Measurements from ENCODE around the gene BSN.

The BSN gene

GRCh38 chr3:49669352-49669751 is 115.1 kb downstream of the BSN start:
- Histone ChIP-seq H4K8ac (ENCODE audit: low read depth, low read length) (no peak overlapping the region), H3K79me1 (ENCODE audit: low read depth, low read length) (peaks cover 4% of the 10 kb centered on the region), H3K4ac (ENCODE audit: low read length) (no peak overlapping the region), H3K9me3 (replicated peaks in 1 of 2; ENCODE audit: control insufficient read depth in 2 of 2, insufficient read depth in 1 of 2, low read depth in 1 of 2, low read length in 2 of 2) (no peaks in the 10 kb centered on the region), H3K9ac (ENCODE audit: low read depth, low read length, poor library complexity) (no peak overlapping the region), H3K4me3 (ENCODE audit: low read length in 2 of 2) (no peak overlapping the region), H3K14ac (ENCODE audit: low read length) (no peak overlapping the region), H3K4me2 (ENCODE audit: insufficient read depth, low read length, poor library complexity, severe bottlenecking) (no peak overlapping the region), H2BK120ac (ENCODE audit: low read depth, low read length) (no peak overlapping the region), H2BK5ac (ENCODE audit: low read length) (no peak overlapping the region), H3K27me3 (ENCODE audit: control insufficient read depth in 3 of 3, insufficient read depth in 3 of 3, low read depth in 1 of 3, low read length in 3 of 3) (no peaks in the 10 kb centered on the region), H3K23ac (ENCODE audit: low read depth, low read length, poor library complexity) (no peak overlapping the region), H2BK15ac (ENCODE audit: low read length) (no peak overlapping the region), H3K4me1 (ENCODE audit: control insufficient read depth in 2 of 2, insufficient read depth in 1 of 2, low read depth in 1 of 2, low read length in 2 of 2) (peaks cover 2 to 4% of the 10 kb centered on the region in 2 donors), H3K18ac (ENCODE audit: low read length) (no peak overlapping the region), H4K91ac (ENCODE audit: low read depth, low read length, poor library complexity) (no peak overlapping the region), H2AK5ac (ENCODE audit: low read depth, low read length) (no peak overlapping the region), H2BK12ac (ENCODE audit: low read length) (no peak overlapping the region), H2AFZ (ENCODE audit: low read length) (no peak overlapping the region), H3K36me3 (replicated peaks in 1 of 2; ENCODE audit: control insufficient read depth in 2 of 2, insufficient read depth in 2 of 2, low read length in 2 of 2) (no peaks in the 10 kb centered on the region), H3K27ac (replicated peaks; ENCODE audit: low read length) (no peak overlapping the region)
- no peak for DNase-seq (ENCODE audit: low spot score)
- no CpG with 5 or more reads among the region's 3 CpGs for WGBS, 2 donors (ENCODE audit: extremely low coverage in 2 of 2, insufficient read length in 2 of 2, insufficient replicate concordance in 1 of 2)

GRCh38 chr3:49670940-49671290 is 116.6 kb downstream of the BSN start:
- WGBS, 2 donors (ENCODE audit: extremely low coverage in 2 of 2, insufficient read length in 2 of 2, insufficient replicate concordance in 1 of 2): no CpG with 5 or more reads among the region's 6 CpGs
- no peak overlapping the region for H2BK120ac ChIP-seq (ENCODE audit: low read depth, low read length)

GRCh38 chr3:49671291-49672288 is 117.3 kb downstream of the BSN start:
- DNase-seq (ENCODE audit: low spot score): peak; percentile 64
- H2BK15ac ChIP-seq (ENCODE audit: low read length): no peak overlapping the region
- WGBS, 2 donors (ENCODE audit: extremely low coverage in 2 of 2, insufficient read length in 2 of 2, insufficient replicate concordance in 1 of 2): no CpG with 5 or more reads among the region's 11 CpGs
- H3K4me3 ChIP-seq (ENCODE audit: low read length in 2 of 2): no peak overlapping the region
- no peaks in the 10 kb centered on the region for H3K9me3 ChIP-seq (replicated peaks in 1 of 2; ENCODE audit: control insufficient read depth in 2 of 2, insufficient read depth in 1 of 2, low read depth in 1 of 2, low read length in 2 of 2)
- no peak overlapping the region for H2BK12ac ChIP-seq (ENCODE audit: low read length)
- no peak overlapping the region for H4K91ac ChIP-seq (ENCODE audit: low read depth, low read length, poor library complexity)
- no peak overlapping the region for H4K8ac ChIP-seq (ENCODE audit: low read depth, low read length)
- no peak overlapping the region for H3K9ac ChIP-seq (ENCODE audit: low read depth, low read length, poor library complexity)
- H3K79me1 ChIP-seq (ENCODE audit: low read depth, low read length): peaks cover 4% of the 10 kb centered on the region
- H3K27ac ChIP-seq (replicated peaks; ENCODE audit: low read length): no peak overlapping the region
- H3K36me3 ChIP-seq (replicated peaks in 1 of 2; ENCODE audit: control insufficient read depth in 2 of 2, insufficient read depth in 2 of 2, low read length in 2 of 2): peaks cover 5 to 15% of the 10 kb centered on the region in 2 donors
- H2BK120ac ChIP-seq (ENCODE audit: low read depth, low read length): no peak overlapping the region
- no peak overlapping the region for H3K4me2 ChIP-seq (ENCODE audit: insufficient read depth, low read length, poor library complexity, severe bottlenecking)
- no peaks in the 10 kb centered on the region for H3K27me3 ChIP-seq (ENCODE audit: control insufficient read depth in 3 of 3, insufficient read depth in 3 of 3, low read depth in 1 of 3, low read length in 3 of 3)
- no peak overlapping the region for H2AK5ac ChIP-seq (ENCODE audit: low read depth, low read length)
- no peak overlapping the region for H2BK5ac ChIP-seq (ENCODE audit: low read length)
- H3K14ac ChIP-seq (ENCODE audit: low read length): no peak overlapping the region
- H2AFZ ChIP-seq (ENCODE audit: low read length): no peak overlapping the region
- H3K18ac ChIP-seq (ENCODE audit: low read length): no peak overlapping the region
- H3K4ac ChIP-seq (ENCODE audit: low read length): no peak overlapping the region
- peaks cover 9 to 10% of the 10 kb centered on the region in 2 donors for H3K4me1 ChIP-seq (ENCODE audit: control insufficient read depth in 2 of 2, insufficient read depth in 1 of 2, low read depth in 1 of 2, low read length in 2 of 2)
- no peak overlapping the region for H3K23ac ChIP-seq (ENCODE audit: low read depth, low read length, poor library complexity)

More at GRCh38 chr3:49670940-49671290, 116.6 kb downstream of the BSN start:
- Histone ChIP-seq H3K4me2 (ENCODE audit: insufficient read depth, low read length, poor library complexity, severe bottlenecking) (no peak overlapping the region), H3K4ac (ENCODE audit: low read length) (no peak overlapping the region), H2BK15ac (ENCODE audit: low read length) (no peak overlapping the region), H3K36me3 (replicated peaks in 1 of 2; ENCODE audit: control insufficient read depth in 2 of 2, insufficient read depth in 2 of 2, low read length in 2 of 2) (peaks cover 2 to 8% of the 10 kb centered on the region in 2 donors), H2AK5ac (ENCODE audit: low read depth, low read length) (no peak overlapping the region), H3K4me1 (ENCODE audit: control insufficient read depth in 2 of 2, insufficient read depth in 1 of 2, low read depth in 1 of 2, low read length in 2 of 2) (peaks cover 9 to 10% of the 10 kb centered on the region in 2 donors), H3K9ac (ENCODE audit: low read depth, low read length, poor library complexity) (no peak overlapping the region), H3K9me3 (replicated peaks in 1 of 2; ENCODE audit: control insufficient read depth in 2 of 2, insufficient read depth in 1 of 2, low read depth in 1 of 2, low read length in 2 of 2) (no peaks in the 10 kb centered on the region), H3K18ac (ENCODE audit: low read length) (no peak overlapping the region), H3K23ac (ENCODE audit: low read depth, low read length, poor library complexity) (no peak overlapping the region), H3K14ac (ENCODE audit: low read length) (no peak overlapping the region), H3K4me3 (ENCODE audit: low read length in 2 of 2) (no peak overlapping the region), H4K8ac (ENCODE audit: low read depth, low read length) (no peak overlapping the region), H3K27me3 (ENCODE audit: control insufficient read depth in 3 of 3, insufficient read depth in 3 of 3, low read depth in 1 of 3, low read length in 3 of 3) (no peaks in the 10 kb centered on the region), H3K79me1 (ENCODE audit: low read depth, low read length) (peaks cover 4% of the 10 kb centered on the region), H3K27ac (replicated peaks; ENCODE audit: low read length) (no peak overlapping the region), H4K91ac (ENCODE audit: low read depth, low read length, poor library complexity) (no peak overlapping the region), H2AFZ (ENCODE audit: low read length) (no peak overlapping the region), H2BK12ac (ENCODE audit: low read length) (no peak overlapping the region), H2BK5ac (ENCODE audit: low read length) (no peak overlapping the region)
- DNase-seq (ENCODE audit: low spot score): no peak

- Histone ChIP-seq H2AK5ac (ENCODE audit: low read depth, low read length) (peak overlapping the region; percentile 97), H2BK12ac (ENCODE audit: low read length) (no peak overlapping the region), H3K27me3 (ENCODE audit: control insufficient read depth in 3 of 3, insufficient read depth in 3 of 3, low read depth in 1 of 3, low read length in 3 of 3) (no peaks in the 10 kb centered on the region), H3K4ac (ENCODE audit: low read length) (peak overlapping the region; percentile 80), H3K27ac (replicated peaks; ENCODE audit: low read length) (peak overlapping the region; percentile 91), H2BK5ac (ENCODE audit: low read length) (peak overlapping the region; percentile 78), H4K8ac (ENCODE audit: low read depth, low read length) (no peak overlapping the region), H3K9me3 (replicated peaks in 1 of 2; ENCODE audit: control insufficient read depth in 2 of 2, insufficient read depth in 1 of 2, low read depth in 1 of 2, low read length in 2 of 2) (no peaks in the 10 kb centered on the region), H3K4me2 (ENCODE audit: insufficient read depth, low read length, poor library complexity, severe bottlenecking) (peak overlapping the region; percentile 92), H2BK15ac (ENCODE audit: low read length) (no peak overlapping the region), H3K14ac (ENCODE audit: low read length) (peak overlapping the region; percentile 11), H3K36me3 (replicated peaks in 1 of 2; ENCODE audit: control insufficient read depth in 2 of 2, insufficient read depth in 2 of 2, low read length in 2 of 2) (peaks cover 20 to 31% of the 10 kb centered on the region in 2 donors), H4K91ac (ENCODE audit: low read depth, low read length, poor library complexity) (no peak overlapping the region), H2AFZ (ENCODE audit: low read length) (peak overlapping the region; percentile 93), H3K4me1 (ENCODE audit: control insufficient read depth in 2 of 2, insufficient read depth in 1 of 2, low read depth in 1 of 2, low read length in 2 of 2) (peaks cover 7 to 10% of the 10 kb centered on the region in 2 donors), H3K9ac (ENCODE audit: low read depth, low read length, poor library complexity) (peak overlapping the region; percentile 86), H3K18ac (ENCODE audit: low read length) (peak overlapping the region; percentile 93), H3K79me1 (ENCODE audit: low read depth, low read length) (peaks cover 4% of the 10 kb centered on the region), H3K23ac (ENCODE audit: low read depth, low read length, poor library complexity) (peak overlapping the region; percentile 62), H2BK120ac (ENCODE audit: low read depth, low read length) (peak overlapping the region; percentile 73), H3K4me3 (ENCODE audit: low read length in 2 of 2) (peak overlapping the region; percentile 84 to 96)
- no CpG with 5 or more reads among the region's 17 CpGs for WGBS, 2 donors (ENCODE audit: extremely low coverage in 2 of 2, insufficient read length in 2 of 2, insufficient replicate concordance in 1 of 2)
- DNase-seq (ENCODE audit: low spot score): peak; percentile 15
Measured at GRCh38 chr3:49673121-49673714, 118.9 kb downstream of the BSN start.

Data from neuronal stem cell (in vitro differentiated cells).